Parathyroid adenoma (tissue), 2 donors: ENCODE measurements around the gene CAPZB.

Experiments
- H2AFZ ChIP-seq: fragments of 300-600 bp; sonication (generic); one replicate; pipeline ENCODE4 v1.7.0; 2017; ENCODE audit warnings: antibody characterized with exemption, mild to moderate bottlenecking
- H3K27ac ChIP-seq: fragments of 300-600 bp; sonication (generic); one replicate; pipeline ENCODE4 v1.7.0; 2017
- H3K27me3 ChIP-seq: fragments of 300-600 bp; sonication (generic); one replicate; pipeline ENCODE4 v1.7.0; 2017; ENCODE audit warnings: low read length; ENCODE audit not compliant: control insufficient read depth, insufficient read depth
- H3K36me3 ChIP-seq: fragments of 300-600 bp; sonication (generic); one replicate; pipeline ENCODE4 v1.7.0; 2017; ENCODE audit warnings: low read length; ENCODE audit not compliant: control insufficient read depth, insufficient read depth
- H3K4me1 ChIP-seq: fragments of 300-600 bp; sonication (generic); one replicate; pipeline ENCODE4 v1.7.0; 2017; ENCODE audit warnings: control low read depth
- H3K4me2 ChIP-seq: fragments of 300-600 bp; sonication (generic); one replicate; pipeline ENCODE4 v1.7.0; 2017; ENCODE audit warnings: low read length
- H3K4me3 ChIP-seq: fragments of 300-600 bp; sonication (generic); one replicate; pipeline ENCODE4 v1.7.0; 2017; ENCODE audit warnings: low read depth, low read length
- H3K79me2 ChIP-seq: fragments of 300-600 bp; sonication (generic); one replicate; pipeline ENCODE4 v1.7.0; 2017; ENCODE audit warnings: control low read depth
- H3K9ac ChIP-seq: fragments of 300-600 bp; sonication (generic); one replicate; pipeline ENCODE4 v1.7.0; 2017; ENCODE audit warnings: mild to moderate bottlenecking
- H3K9me3 ChIP-seq: fragments of 300-600 bp; sonication (generic); one replicate; pipeline ENCODE4 v1.7.0; 2017; ENCODE audit warnings: low read length; ENCODE audit not compliant: control insufficient read depth
- TF ChIP-seq, protein P1 (sequence below): fragments of 300-600 bp; sonication (generic); IDR thresholded peaks from one replicate; pipeline ENCODE4 v1.7.0; 2017; ENCODE audit warnings: antibody characterized with exemption, mild to moderate bottlenecking
- donor health status: primary hyperparathyroidism.

CAPZB gene

DNA sequence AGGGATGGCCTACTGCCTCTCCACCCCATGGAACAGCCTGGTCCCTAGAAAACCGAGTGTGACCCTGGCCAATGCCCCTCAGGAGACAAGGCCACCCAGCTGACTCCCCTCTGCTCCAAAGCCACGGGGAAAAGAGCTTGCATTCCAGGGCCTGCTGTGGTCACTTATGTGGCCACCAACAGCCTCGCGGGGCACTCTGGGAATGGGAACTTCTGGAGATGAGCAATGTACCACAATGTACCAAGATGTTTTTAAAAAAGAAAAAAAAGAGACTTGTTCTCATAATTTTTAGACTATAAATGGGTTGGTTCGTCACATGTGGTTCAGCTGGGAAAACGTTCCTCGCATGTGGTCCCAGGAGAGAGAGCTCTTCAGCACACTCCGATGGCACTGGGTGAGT is 110.4 kb downstream of the CAPZB start:
- TF ChIP-seq, protein P1, sequence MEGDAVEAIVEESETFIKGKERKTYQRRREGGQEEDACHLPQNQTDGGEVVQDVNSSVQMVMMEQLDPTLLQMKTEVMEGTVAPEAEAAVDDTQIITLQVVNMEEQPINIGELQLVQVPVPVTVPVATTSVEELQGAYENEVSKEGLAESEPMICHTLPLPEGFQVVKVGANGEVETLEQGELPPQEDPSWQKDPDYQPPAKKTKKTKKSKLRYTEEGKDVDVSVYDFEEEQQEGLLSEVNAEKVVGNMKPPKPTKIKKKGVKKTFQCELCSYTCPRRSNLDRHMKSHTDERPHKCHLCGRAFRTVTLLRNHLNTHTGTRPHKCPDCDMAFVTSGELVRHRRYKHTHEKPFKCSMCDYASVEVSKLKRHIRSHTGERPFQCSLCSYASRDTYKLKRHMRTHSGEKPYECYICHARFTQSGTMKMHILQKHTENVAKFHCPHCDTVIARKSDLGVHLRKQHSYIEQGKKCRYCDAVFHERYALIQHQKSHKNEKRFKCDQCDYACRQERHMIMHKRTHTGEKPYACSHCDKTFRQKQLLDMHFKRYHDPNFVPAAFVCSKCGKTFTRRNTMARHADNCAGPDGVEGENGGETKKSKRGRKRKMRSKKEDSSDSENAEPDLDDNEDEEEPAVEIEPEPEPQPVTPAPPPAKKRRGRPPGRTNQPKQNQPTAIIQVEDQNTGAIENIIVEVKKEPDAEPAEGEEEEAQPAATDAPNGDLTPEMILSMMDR = no peak
- Histone ChIP-seq H3K36me3 (no peaks in the 10 kb centered on the region), H3K4me3 (no peak overlapping the region), H3K27me3 (no peaks in the 10 kb centered on the region), H3K79me2 (peaks cover 8% of the 10 kb centered on the region), H3K27ac (peak overlapping the region; percentile 19), H3K4me1 (no peaks in the 10 kb centered on the region), H2AFZ (no peak overlapping the region), H3K9me3 (no peaks in the 10 kb centered on the region), H3K9ac (no peak overlapping the region), H3K4me2 (no peak overlapping the region)

DNA sequence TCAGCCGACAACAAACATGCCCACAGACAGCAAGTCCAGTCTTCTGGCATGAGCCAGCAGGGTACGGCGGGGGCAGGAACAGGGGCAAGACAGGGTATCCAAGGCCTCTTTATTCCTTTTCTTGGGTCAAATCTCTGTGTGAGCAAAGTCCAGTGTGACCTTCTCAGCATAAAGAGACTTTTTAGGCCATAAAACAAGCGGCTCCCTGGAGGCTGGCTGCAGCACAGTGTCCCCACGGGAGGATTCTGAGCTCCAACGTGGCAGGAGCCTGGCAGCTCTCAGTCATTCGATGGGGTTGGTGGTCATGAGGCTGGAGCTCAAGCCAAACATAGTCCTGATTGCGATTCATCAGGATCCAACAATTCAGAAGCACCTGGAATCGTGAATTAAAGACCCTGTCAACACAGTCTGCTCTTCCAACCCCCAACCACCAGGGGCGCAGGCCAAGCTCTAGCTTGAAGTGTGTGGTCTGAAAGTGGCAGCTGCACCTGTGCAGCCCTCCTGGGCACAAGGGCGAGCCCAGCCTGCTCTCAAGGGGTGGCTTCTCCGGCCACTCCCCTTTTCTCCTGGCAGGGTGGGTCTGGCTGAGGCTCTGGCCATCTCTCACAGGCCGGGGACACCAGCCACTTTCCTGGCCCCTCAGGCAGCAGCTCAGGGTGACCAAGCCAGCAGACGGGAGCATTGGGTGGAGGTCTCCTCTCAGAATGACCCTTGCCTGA is 111.1 kb downstream of the CAPZB start:
- H3K4me2 ChIP-seq = no peak overlapping the region
- H3K27me3 ChIP-seq = no peaks in the 10 kb centered on the region
- H2AFZ ChIP-seq = no peak overlapping the region
- H3K4me1 ChIP-seq = no peaks in the 10 kb centered on the region
- H3K79me2 ChIP-seq = peaks cover 8% of the 10 kb centered on the region
- H3K9me3 ChIP-seq = no peaks in the 10 kb centered on the region
- no peaks in the 10 kb centered on the region for H3K36me3 ChIP-seq
- no peak overlapping the region for H3K9ac ChIP-seq
- H3K4me3 ChIP-seq = no peak overlapping the region
- H3K27ac ChIP-seq = peak overlapping the region; percentile 19
- TF ChIP-seq, protein P1 = no peak

DNA sequence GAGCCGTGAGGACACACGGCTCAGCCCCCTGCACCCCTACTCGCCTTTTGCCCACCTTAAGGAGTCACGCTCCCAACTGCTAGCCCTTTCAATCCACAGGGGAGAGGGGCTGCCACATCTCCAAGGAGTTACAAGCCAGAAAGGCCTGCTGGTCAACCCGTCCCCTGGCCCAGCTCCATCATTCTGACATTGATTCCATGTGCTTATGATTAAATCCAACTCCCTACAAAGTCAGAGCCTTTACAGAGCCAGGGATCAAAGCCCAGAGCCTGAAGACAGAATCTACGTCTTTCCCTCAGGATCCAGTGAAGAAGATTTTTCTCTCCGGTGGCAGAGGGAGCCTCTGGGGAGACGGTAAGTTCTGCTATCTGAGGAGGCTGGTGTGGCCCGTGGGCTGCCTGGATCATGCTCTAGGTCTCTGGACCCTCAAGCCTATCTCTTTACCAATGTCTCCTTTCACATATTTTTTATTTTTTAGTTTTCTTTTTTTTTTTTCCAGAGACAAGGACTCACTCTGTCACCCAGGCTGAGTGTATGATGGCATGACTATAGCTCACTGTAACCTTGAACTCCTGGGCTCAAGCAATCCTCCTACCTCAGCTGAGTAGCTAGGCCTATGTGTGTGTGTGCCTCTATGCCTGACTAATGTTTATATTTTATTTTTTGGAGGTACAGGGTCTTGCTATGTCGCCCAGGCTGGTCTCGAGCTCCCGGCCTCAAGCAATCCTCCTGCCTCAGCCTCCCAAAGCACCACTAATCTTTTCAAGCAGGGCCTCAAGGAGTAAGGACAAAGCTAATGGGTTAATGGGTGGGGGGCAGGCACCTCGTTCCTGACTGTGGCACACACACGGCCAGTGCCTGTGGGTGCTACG is 111.9 kb downstream of the CAPZB start:
- peaks cover 8% of the 10 kb centered on the region for H3K79me2 ChIP-seq
- no peaks in the 10 kb centered on the region for H3K9me3 ChIP-seq
- H3K4me3 ChIP-seq = no peak overlapping the region
- H3K4me2 ChIP-seq = no peak overlapping the region
- no peaks in the 10 kb centered on the region for H3K27me3 ChIP-seq
- H3K4me1 ChIP-seq = no peaks in the 10 kb centered on the region
- H3K9ac ChIP-seq = no peak overlapping the region
- no peaks in the 10 kb centered on the region for H3K36me3 ChIP-seq
- no peak overlapping the region for H2AFZ ChIP-seq
- TF ChIP-seq, protein P1 = no peak
- no peak overlapping the region for H3K27ac ChIP-seq

DNA sequence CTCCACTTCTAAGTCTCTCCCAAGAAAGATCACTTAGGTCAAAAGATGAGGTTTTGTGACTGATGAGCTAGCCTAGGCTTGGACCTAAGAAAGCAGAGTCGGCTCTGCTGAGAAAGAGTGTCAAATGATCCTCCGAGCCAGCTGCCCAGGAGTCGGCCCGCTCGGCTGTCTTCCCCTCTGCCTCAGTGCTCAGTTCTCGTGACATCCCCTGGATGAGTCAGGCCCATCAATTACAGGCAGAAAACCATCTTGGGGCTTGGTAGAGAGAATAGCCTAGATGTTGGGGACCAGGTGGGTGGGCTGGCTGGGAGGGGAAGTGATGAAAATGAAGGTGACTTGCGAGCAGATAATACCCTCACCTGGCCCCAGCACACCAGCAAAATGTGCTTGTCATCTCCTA is 112.7 kb downstream of the CAPZB start:
- TF ChIP-seq, protein P1 = no peak
- no peaks in the 10 kb centered on the region for H3K36me3 ChIP-seq
- H3K4me1 ChIP-seq = no peaks in the 10 kb centered on the region
- H3K4me3 ChIP-seq = no peak overlapping the region
- H3K9ac ChIP-seq = no peak overlapping the region
- no peaks in the 10 kb centered on the region for H3K27me3 ChIP-seq
- peaks cover 8% of the 10 kb centered on the region for H3K79me2 ChIP-seq
- no peak overlapping the region for H3K27ac ChIP-seq
- no peak overlapping the region for H3K4me2 ChIP-seq
- H3K9me3 ChIP-seq = no peaks in the 10 kb centered on the region
- no peak overlapping the region for H2AFZ ChIP-seq
